ENCODE data around the gene MEF2A. TPM values are rescaled to one million over a fixed set of nuclear protein-coding genes. Genes with fewer than 3 reads are reported as not detected.

Gene MEF2A
- total and polyA plus RNA-seq, 2 donors (not counting 1 experiment from before 2014, with no cell fraction given) = 44.0 to 102 TPM

DNA sequence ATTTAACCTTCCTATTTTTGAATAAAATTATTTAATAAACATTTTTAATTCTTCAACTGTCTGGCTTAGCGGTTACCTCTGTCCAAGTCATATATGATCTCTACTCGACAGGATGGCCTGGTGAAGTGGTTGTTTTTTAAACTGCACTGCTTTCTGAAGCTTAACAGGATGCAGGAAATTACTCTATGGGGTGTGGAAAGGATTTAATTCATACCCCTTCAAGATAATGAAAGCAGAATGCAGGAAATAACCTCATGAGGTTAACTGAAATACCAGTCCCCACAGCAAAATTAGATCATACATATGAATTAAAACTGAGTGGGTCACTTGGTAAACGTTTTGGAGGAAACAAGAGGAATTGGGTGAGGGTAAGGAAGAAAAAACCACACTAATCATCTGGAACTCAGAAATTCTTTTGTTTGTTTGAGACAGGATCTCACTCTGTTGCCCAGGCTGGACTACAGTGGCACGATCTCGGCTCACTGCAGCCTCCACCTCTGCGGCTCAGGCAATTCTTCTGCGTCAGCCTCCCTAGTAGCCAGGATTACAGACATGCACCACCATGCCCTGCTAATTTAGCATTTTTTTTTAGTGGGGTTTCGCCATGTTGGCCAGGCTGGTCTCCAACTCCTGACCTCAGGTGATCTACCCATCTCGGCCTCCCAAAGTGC, 117.4 kb downstream of the MEF2A start:
- Histone ChIP-seq H3K4me1 (ENCODE audit: control insufficient read depth in 2 of 2, insufficient read depth in 2 of 2, low read length in 2 of 2) (peaks cover 16 to 20% of the 10 kb centered on the region in 2 donors), H4K20me1 (ENCODE audit: control insufficient read depth, insufficient read depth, low read length, poor library complexity, severe bottlenecking) (peaks cover 4% of the 10 kb centered on the region), H3K9me3 (ENCODE audit: control extremely low read depth in 1 of 3, control insufficient read depth in 2 of 3, insufficient read depth in 1 of 3, low read length in 2 of 3) (peaks cover 2 to 19% (median 9%) of the 10 kb centered on the region in 3 donors), H3K36me3 (replicated peaks in 1 of 2; ENCODE audit: control extremely low read depth in 1 of 2, control insufficient read depth in 1 of 2, extremely low read depth in 1 of 2, insufficient read depth in 2 of 2, low read length in 1 of 2) (peaks cover 10 to 25% of the 10 kb centered on the region in 2 experiments), H3K4me3 (ENCODE audit: control extremely low read depth in 1 of 5, extremely low read depth in 1 of 5, insufficient read depth in 1 of 5, low read depth in 2 of 5, low read length in 4 of 5) (peak overlapping the region in 1 of 5 experiments; percentile 4), H3K9ac (ENCODE audit: low read length) (peak overlapping the region; percentile 33), H2AFZ (ENCODE audit: insufficient read depth, low read depth, low read length, poor library complexity, severe bottlenecking) (peak overlapping the region; percentile 32), H3K27ac (ENCODE audit: low read length in 2 of 2) (peak overlapping the region; percentile 48 to 71), H3K79me2 (ENCODE audit: control insufficient read depth, insufficient read depth, low read length) (peaks cover 30% of the 10 kb centered on the region), H3K27me3 (replicated peaks in 1 of 4; ENCODE audit: control extremely low read depth in 1 of 4, control insufficient read depth in 3 of 4, insufficient read depth in 4 of 4, low read length in 3 of 4) (no peaks in the 10 kb centered on the region), H3K4me2 (replicated peaks; ENCODE audit: low read depth, low read length, poor library complexity, severe bottlenecking) (peak overlapping the region; percentile 46)
- intact Hi-C loops (cut with micrococcal nuclease) = no loop called here
- peaks cover 11% of the 10 kb centered on the region for H3K9me3 Mint-ChIP-seq (ENCODE audit: insufficient read depth)
- DNase-seq (no peak), ATAC-seq (ENCODE audit: low read depth) (peak; percentile 51)
- peaks cover 50% of the 10 kb centered on the region for H3K4me1 Mint-ChIP-seq
- CTCF ChIA-PET = interaction anchor here (1.2 to 1.6 kb wide), 3 partner anchors 18 to 339 kb away, joined by 3 to 14 read pairs (median 3); no protein-coding TSS in a partner anchor
- 100% methylated on average over 5 of the region's 9 CpGs for WGBS (ENCODE audit: insufficient coverage)
- H3K27ac Mint-ChIP-seq = peak overlapping the region; percentile 88
- peak overlapping the region; percentile 71 for H3K4me3 Mint-ChIP-seq
- TF ChIP-seq EZH2 (IDR thresholded peaks at IDR 0.05; ENCODE audit: borderline replicate concordance, insufficient read depth, low read depth, low read length, poor library complexity, severe bottlenecking) = no peak
- TF ChIP-seq CTCF (IDR thresholded peaks at IDR 0.05) = no peak
- POLR2A ChIA-PET = interaction anchor here (0.7 kb wide), 1 partner anchor 362 kb away, joined by 3 read pairs; no protein-coding TSS in a partner anchor
- no peaks in the 10 kb centered on the region for H3K27me3 Mint-ChIP-seq

DNA sequence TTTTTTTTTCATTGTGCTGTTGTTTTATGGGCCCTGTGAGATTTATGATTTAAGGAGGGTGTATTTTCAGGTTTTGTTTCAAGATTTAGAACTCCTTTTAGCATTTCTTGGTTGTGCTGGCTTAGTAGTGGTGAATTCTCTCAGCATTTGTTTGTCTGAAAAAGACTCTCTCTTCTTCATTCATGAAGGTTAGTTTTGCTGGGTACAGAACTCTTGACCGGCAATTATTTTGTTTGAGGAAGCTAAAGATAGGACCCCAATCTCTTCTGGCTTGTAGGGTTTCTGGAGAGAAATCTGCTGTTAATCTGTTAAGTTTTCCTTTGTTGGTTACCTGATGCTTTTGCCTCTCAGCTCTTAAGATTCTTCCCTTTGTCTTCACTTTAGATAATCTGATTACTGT, 120.5 kb downstream of the MEF2A start:
- intact Hi-C loops (cut with micrococcal nuclease) = no loop called here
- no peak overlapping the region for H3K27ac ChIP-seq (ENCODE audit: low read length in 2 of 2)
- H3K9ac ChIP-seq (ENCODE audit: low read length) = no peak overlapping the region
- peaks cover 16 to 20% of the 10 kb centered on the region in 2 donors for H3K4me1 ChIP-seq (ENCODE audit: control insufficient read depth in 2 of 2, insufficient read depth in 2 of 2, low read length in 2 of 2)
- ChIA-PET CTCF (interaction anchor here (3.3 kb wide), 1 partner anchor 18 kb away, joined by 17 read pairs; no protein-coding TSS in a partner anchor), POLR2A (no interaction called here)
- H3K27me3 ChIP-seq (replicated peaks in 1 of 4; ENCODE audit: control extremely low read depth in 1 of 4, control insufficient read depth in 3 of 4, insufficient read depth in 4 of 4, low read length in 3 of 4) = no peaks in the 10 kb centered on the region
- peaks cover 4% of the 10 kb centered on the region for H4K20me1 ChIP-seq (ENCODE audit: control insufficient read depth, insufficient read depth, low read length, poor library complexity, severe bottlenecking)
- peaks cover 42% of the 10 kb centered on the region for H3K4me1 Mint-ChIP-seq
- peaks cover 11% of the 10 kb centered on the region for H3K9me3 Mint-ChIP-seq (ENCODE audit: insufficient read depth)
- no CpG with 5 or more reads among the region's 1 CpG for WGBS (ENCODE audit: insufficient coverage)
- ATAC-seq (ENCODE audit: low read depth) (no peak), DNase-seq (no peak)
- no peak overlapping the region for H3K4me3 Mint-ChIP-seq
- peaks cover 0 to 19% (median 9%) of the 10 kb centered on the region in 3 donors for H3K9me3 ChIP-seq (ENCODE audit: control extremely low read depth in 1 of 3, control insufficient read depth in 2 of 3, insufficient read depth in 1 of 3, low read length in 2 of 3)
- H3K36me3 ChIP-seq (replicated peaks in 1 of 2; ENCODE audit: control extremely low read depth in 1 of 2, control insufficient read depth in 1 of 2, extremely low read depth in 1 of 2, insufficient read depth in 2 of 2, low read length in 1 of 2) = peaks cover 0 to 42% of the 10 kb centered on the region in 2 experiments
- H3K4me2 ChIP-seq (replicated peaks; ENCODE audit: low read depth, low read length, poor library complexity, severe bottlenecking) = no peak overlapping the region
- no peak overlapping the region for H3K4me3 ChIP-seq (ENCODE audit: control extremely low read depth in 1 of 5, extremely low read depth in 1 of 5, insufficient read depth in 1 of 5, low read depth in 2 of 5, low read length in 4 of 5)
- no peak overlapping the region for H2AFZ ChIP-seq (ENCODE audit: insufficient read depth, low read depth, low read length, poor library complexity, severe bottlenecking)
- no peak for TF ChIP-seq CTCF (IDR thresholded peaks at IDR 0.05)
- TF ChIP-seq EZH2 (IDR thresholded peaks at IDR 0.05; ENCODE audit: borderline replicate concordance, insufficient read depth, low read depth, low read length, poor library complexity, severe bottlenecking) = no peak
- H3K27me3 Mint-ChIP-seq = no peaks in the 10 kb centered on the region
- peaks cover 42% of the 10 kb centered on the region for H3K79me2 ChIP-seq (ENCODE audit: control insufficient read depth, insufficient read depth, low read length)
- no peak overlapping the region for H3K27ac Mint-ChIP-seq
